22Rv1 (cell line): Measurements from ENCODE around the gene PHACTR4.

Experiments
- CTCF ChIP-seq: fragments of 450-650 bp; IDR thresholded peaks from 2 replicates; pipeline ENCODE4 v1.5.1; 2017; ENCODE audit warnings: mild to moderate bottlenecking
- ZFX ChIP-seq: fragments of 450-650 bp; IDR thresholded peaks from 2 replicates; pipeline ENCODE4 v1.6.1; 2017; ENCODE audit warnings: antibody characterized with exemption, borderline replicate concordance

- TF ChIP-seq CTCF (no peak), ZFX (no peak)
Observed at GRCh38 chr1:28411656-28412055, 42.1 kb downstream of the PHACTR4 start.
